ENCODE results near the gene IL17RD.

DNA sequence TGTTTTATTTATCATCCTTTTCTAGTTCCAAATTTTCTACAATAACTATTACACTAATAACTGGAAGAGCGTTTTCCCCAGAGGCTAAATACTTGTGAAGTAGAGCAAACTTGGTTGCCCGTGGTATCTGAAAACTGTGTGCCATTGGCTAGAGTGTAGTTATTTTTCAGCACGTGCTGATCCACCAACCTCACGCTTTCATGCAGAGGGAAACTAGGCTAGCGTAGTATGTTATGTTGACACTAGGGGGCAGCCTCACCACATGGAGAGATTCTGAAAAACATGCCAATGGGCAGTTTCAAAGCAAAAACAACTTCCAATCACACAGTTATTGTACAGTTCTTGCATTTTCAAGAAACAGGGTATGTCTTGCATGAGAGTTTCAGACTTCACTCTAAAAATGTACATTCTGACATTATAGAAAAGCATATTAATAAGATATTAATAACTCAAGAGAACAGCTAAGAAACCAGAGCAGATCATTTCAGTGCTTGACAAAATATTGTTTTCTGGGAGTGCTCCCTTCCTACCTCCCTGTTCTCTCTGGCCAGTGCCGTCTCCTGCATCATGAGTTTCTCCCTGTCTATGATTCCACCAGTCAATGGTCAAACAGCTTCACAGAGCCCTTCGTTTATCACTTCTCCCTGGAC lies 65.0 kb downstream of the IL17RD start:
- TF ChIP-seq, protein P1, sequence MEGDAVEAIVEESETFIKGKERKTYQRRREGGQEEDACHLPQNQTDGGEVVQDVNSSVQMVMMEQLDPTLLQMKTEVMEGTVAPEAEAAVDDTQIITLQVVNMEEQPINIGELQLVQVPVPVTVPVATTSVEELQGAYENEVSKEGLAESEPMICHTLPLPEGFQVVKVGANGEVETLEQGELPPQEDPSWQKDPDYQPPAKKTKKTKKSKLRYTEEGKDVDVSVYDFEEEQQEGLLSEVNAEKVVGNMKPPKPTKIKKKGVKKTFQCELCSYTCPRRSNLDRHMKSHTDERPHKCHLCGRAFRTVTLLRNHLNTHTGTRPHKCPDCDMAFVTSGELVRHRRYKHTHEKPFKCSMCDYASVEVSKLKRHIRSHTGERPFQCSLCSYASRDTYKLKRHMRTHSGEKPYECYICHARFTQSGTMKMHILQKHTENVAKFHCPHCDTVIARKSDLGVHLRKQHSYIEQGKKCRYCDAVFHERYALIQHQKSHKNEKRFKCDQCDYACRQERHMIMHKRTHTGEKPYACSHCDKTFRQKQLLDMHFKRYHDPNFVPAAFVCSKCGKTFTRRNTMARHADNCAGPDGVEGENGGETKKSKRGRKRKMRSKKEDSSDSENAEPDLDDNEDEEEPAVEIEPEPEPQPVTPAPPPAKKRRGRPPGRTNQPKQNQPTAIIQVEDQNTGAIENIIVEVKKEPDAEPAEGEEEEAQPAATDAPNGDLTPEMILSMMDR (conservative IDR thresholded peaks at IDR 0.05; ENCODE audit: low read depth, low read length): peak; percentile 68
- TF ChIP-seq EZH2 (IDR thresholded peaks at IDR 0.05; ENCODE audit: borderline replicate concordance, low read depth, low read length, poor library complexity, severe bottlenecking): no peak
